ENCODE measurements around the gene SKI.

The SKI gene

GRCh38 chr1:2194898-2195673 is 33.0 kb upstream of the SKI start:
- DNase-seq, result peak; percentile 30

GRCh38 chr1:2195785-2196184 is 32.3 kb upstream of the SKI start:
- no peak for DNase-seq

- DNase-seq, result no peak
Observed at GRCh38 chr1:2196901-2197638, 31.0 kb upstream of the SKI start.

GRCh38 chr1:2197707-2198165 is 30.4 kb upstream of the SKI start:
- DNase-seq, result no peak

GRCh38 chr1:2198571-2198970 is 29.5 kb upstream of the SKI start:
- no peak for DNase-seq

GRCh38 chr1:2199042-2199810 is 28.9 kb upstream of the SKI start:
- DNase-seq, result no peak

- DNase-seq, result no peak
Observed at GRCh38 chr1:2200308-2200943, 27.7 kb upstream of the SKI start.

GRCh38 chr1:2201062-2201461 is 27.1 kb upstream of the SKI start:
- no peak for DNase-seq

- DNase-seq, result no peak
Observed at GRCh38 chr1:2202008-2202575, 26.0 kb upstream of the SKI start.

- no peak for DNase-seq
Observed at GRCh38 chr1:2202843-2203601, 25.1 kb upstream of the SKI start.

- DNase-seq, result no peak
Observed at GRCh38 chr1:2203671-2204414, 24.3 kb upstream of the SKI start.

- DNase-seq, result no peak
Observed at GRCh38 chr1:2204415-2205190, 23.5 kb upstream of the SKI start.

GRCh38 chr1:2205191-2205952 is 22.7 kb upstream of the SKI start:
- peak; percentile 31 for DNase-seq

- no peak for DNase-seq
Observed at GRCh38 chr1:2206813-2207487, 21.2 kb upstream of the SKI start.

- no peak for DNase-seq
Observed at GRCh38 chr1:2208309-2209239, 19.5 kb upstream of the SKI start.

- no peak for DNase-seq
Observed at GRCh38 chr1:2209400-2210083, 18.6 kb upstream of the SKI start.

- no peak for DNase-seq
Observed at GRCh38 chr1:2210084-2210653, 17.9 kb upstream of the SKI start.

Data from NCI-H1417 treated with DMSO at 0.1 percent for 48 hours (cell line).